SIG-M5 treated with dmso at 0.1 percent for 504 hours (cell line): ENCODE results near the gene ZNF592.

Experiments
- DNase-seq: peaks from one replicate; lab custom pipeline; 2025; ENCODE audit not compliant: unreplicated experiment; lab: John Stamatoyannopoulos, UW

ZNF592 gene

GRCh38 chr15:84845631-84846030, 97.2 kb downstream of the ZNF592 start:
- DNase-seq: peak; percentile 32

- DNase-seq: no peak
These were observed 97.9 kb downstream of the ZNF592 start for GRCh38 chr15:84846269-84846668.

GRCh38 chr15:84847382-84847781, 99.0 kb downstream of the ZNF592 start:
- no peak for DNase-seq

GRCh38 chr15:84852212-84852611, 103.8 kb downstream of the ZNF592 start:
- DNase-seq: no peak

GRCh38 chr15:84855136-84855535, 106.7 kb downstream of the ZNF592 start:
- no peak for DNase-seq

- DNase-seq: no peak
These were observed 107.4 kb downstream of the ZNF592 start for GRCh38 chr15:84855765-84856164.
